Measurements from ENCODE around the gene PEX11G.

PEX11G gene

GRCh38 chr19:7442423-7442822, 46.4 kb downstream of the PEX11G start:
- peaks cover 81% of the 10 kb centered on the region; the same call in 1 of the 2 replicates for H3K36me3 ChIP-seq (ENCODE audit: insufficient read depth, low read length)
- no peak for TF ChIP-seq EZH2phosphoT487 (IDR thresholded peaks at IDR 0.05; ENCODE audit: borderline replicate concordance)
- TF ChIP-seq CTCF (conservative IDR thresholded peaks at IDR 0.05; ENCODE audit: low read length) = no peak
- no peaks in the 10 kb centered on the region for H4K20me1 ChIP-seq (ENCODE audit: insufficient read depth, low read length, poor library complexity, severe bottlenecking)
- no peaks in the 10 kb centered on the region for H3K4me1 ChIP-seq (ENCODE audit: insufficient read depth, low read length, poor library complexity, severe bottlenecking)
- no peak overlapping the region for H3K4me3 ChIP-seq (ENCODE audit: low read length, poor library complexity, severe bottlenecking)
- H2AFZ ChIP-seq (ENCODE audit: low read length) = no peak overlapping the region
- H3K9me2 ChIP-seq (replicated peaks; ENCODE audit: low read depth, low read length) = no peaks in the 10 kb centered on the region
- H3K79me2 ChIP-seq (ENCODE audit: insufficient read depth, low read length) = no peaks in the 10 kb centered on the region
- H3K9me3 ChIP-seq (ENCODE audit: insufficient read depth, low read depth, low read length) = no peaks in the 10 kb centered on the region
- no peak overlapping the region for H3K9ac ChIP-seq (ENCODE audit: low read depth, low read length, poor library complexity, severe bottlenecking)
- no peaks in the 10 kb centered on the region for H3F3A ChIP-seq (ENCODE audit: low read depth)
- no peak overlapping the region for H3K4me2 ChIP-seq (ENCODE audit: low read depth, low read length, poor library complexity, severe bottlenecking)
- H3K27me3 ChIP-seq (ENCODE audit: insufficient read depth, low read length, poor library complexity, severe bottlenecking) = no peaks in the 10 kb centered on the region

- no peak overlapping the region for H3K9ac ChIP-seq (ENCODE audit: low read depth, low read length, poor library complexity, severe bottlenecking)
- H3F3A ChIP-seq (ENCODE audit: low read depth) = no peaks in the 10 kb centered on the region
- H3K9me2 ChIP-seq (replicated peaks; ENCODE audit: low read depth, low read length) = no peaks in the 10 kb centered on the region
- H3K79me2 ChIP-seq (ENCODE audit: insufficient read depth, low read length) = no peaks in the 10 kb centered on the region
- H4K20me1 ChIP-seq (ENCODE audit: insufficient read depth, low read length, poor library complexity, severe bottlenecking) = no peaks in the 10 kb centered on the region
- no peaks in the 10 kb centered on the region for H3K9me3 ChIP-seq (ENCODE audit: insufficient read depth, low read depth, low read length)
- H3K4me2 ChIP-seq (ENCODE audit: low read depth, low read length, poor library complexity, severe bottlenecking) = no peak overlapping the region
- H3K27me3 ChIP-seq (ENCODE audit: insufficient read depth, low read length, poor library complexity, severe bottlenecking) = no peaks in the 10 kb centered on the region
- no peak for TF ChIP-seq CTCF (conservative IDR thresholded peaks at IDR 0.05; ENCODE audit: low read length)
- no peak for TF ChIP-seq EZH2phosphoT487 (IDR thresholded peaks at IDR 0.05; ENCODE audit: borderline replicate concordance)
- H3K4me3 ChIP-seq (ENCODE audit: low read length, poor library complexity, severe bottlenecking) = no peak overlapping the region
- peaks cover 78% of the 10 kb centered on the region; the same call in 1 of the 2 replicates for H3K36me3 ChIP-seq (ENCODE audit: insufficient read depth, low read length)
- H2AFZ ChIP-seq (ENCODE audit: low read length) = no peak overlapping the region
- H3K4me1 ChIP-seq (ENCODE audit: insufficient read depth, low read length, poor library complexity, severe bottlenecking) = no peaks in the 10 kb centered on the region
Observed at GRCh38 chr19:7441468-7442146, 47.2 kb downstream of the PEX11G start.

- Histone ChIP-seq H3K4me3 (ENCODE audit: low read length, poor library complexity, severe bottlenecking) (no peak overlapping the region), H3K79me2 (ENCODE audit: insufficient read depth, low read length) (no peaks in the 10 kb centered on the region), H3K4me1 (ENCODE audit: insufficient read depth, low read length, poor library complexity, severe bottlenecking) (no peaks in the 10 kb centered on the region), H3K27me3 (ENCODE audit: insufficient read depth, low read length, poor library complexity, severe bottlenecking) (no peaks in the 10 kb centered on the region), H3K9ac (ENCODE audit: low read depth, low read length, poor library complexity, severe bottlenecking) (no peak overlapping the region), H2AFZ (ENCODE audit: low read length) (no peak overlapping the region), H3F3A (ENCODE audit: low read depth) (no peaks in the 10 kb centered on the region), H4K20me1 (ENCODE audit: insufficient read depth, low read length, poor library complexity, severe bottlenecking) (no peaks in the 10 kb centered on the region), H3K36me3 (ENCODE audit: insufficient read depth, low read length) (peaks cover 79% of the 10 kb centered on the region; the same call in 1 of the 2 replicates), H3K9me3 (ENCODE audit: insufficient read depth, low read depth, low read length) (no peaks in the 10 kb centered on the region), H3K9me2 (replicated peaks; ENCODE audit: low read depth, low read length) (no peaks in the 10 kb centered on the region), H3K4me2 (ENCODE audit: low read depth, low read length, poor library complexity, severe bottlenecking) (no peak overlapping the region)
- TF ChIP-seq EZH2phosphoT487 (IDR thresholded peaks at IDR 0.05; ENCODE audit: borderline replicate concordance) (no peak), CTCF (conservative IDR thresholded peaks at IDR 0.05; ENCODE audit: low read length) (no peak)
Observed at GRCh38 chr19:7440188-7440975, 48.5 kb downstream of the PEX11G start.
